COR-L47 (cell line): ENCODE measurements around the gene RGSL1.

Experiments
- DNase-seq: peaks from one replicate; lab custom pipeline; 2025; lab: John Stamatoyannopoulos, UW

The RGSL1 gene

GRCh38 chr1:182450087-182450486 is at the start of gene RGSL1:
TSS of gene RGSL1 (plus strand) at chr1:182450146. CDS start at chr1:182450166, 20 bp downstream.
- no peak for DNase-seq

- no peak for DNase-seq
Measured at GRCh38 chr1:182400567-182400966, 49.4 kb upstream of the RGSL1 start, which contains the start of gene TEDDM1. TSS of gene TEDDM1 (minus strand) at chr1:182400667. CDS start at chr1:182400485, 182 bp downstream.

DNA sequence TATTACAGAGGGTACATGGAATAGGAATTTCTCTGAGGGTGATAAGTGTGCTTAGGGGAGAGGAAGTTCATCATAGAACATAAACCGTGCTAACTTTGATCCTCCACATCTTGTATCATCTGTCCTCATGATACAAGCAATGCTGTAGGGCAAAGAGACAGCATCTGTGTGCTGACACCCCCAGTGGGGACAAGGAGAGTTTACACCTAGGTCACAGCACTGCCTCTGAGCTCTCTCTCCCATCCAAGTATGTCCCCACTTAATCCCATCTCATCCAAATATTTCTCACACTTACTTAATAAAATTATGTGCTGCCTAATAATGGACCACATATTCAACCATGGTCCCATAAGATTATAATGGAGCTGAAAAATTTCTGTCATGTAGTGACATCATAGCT is 45.2 kb upstream of the RGSL1 start:
- DNase-seq: no peak

DNA sequence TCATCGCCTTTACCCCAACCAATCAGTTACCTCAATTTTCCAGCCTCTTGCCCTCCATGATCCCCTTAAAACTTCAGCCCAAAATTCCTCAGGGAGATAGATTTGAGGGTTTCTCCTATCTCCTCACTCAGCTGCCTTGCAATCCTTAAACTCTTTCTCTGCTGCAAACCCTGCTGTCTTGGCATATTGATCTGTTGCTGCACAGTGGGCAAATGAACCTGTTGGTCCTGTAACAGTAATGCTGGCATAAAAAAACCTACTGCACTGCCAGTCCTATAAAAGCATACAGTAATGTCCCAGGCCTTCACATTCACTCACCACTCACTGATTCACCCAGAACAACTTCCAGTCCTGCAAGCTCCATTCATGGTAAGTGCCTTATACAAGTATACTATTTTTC is 44.4 kb upstream of the RGSL1 start:
- no peak for DNase-seq

- DNase-seq: no peak
Measured at GRCh38 chr1:182406012-182406411, 43.9 kb upstream of the RGSL1 start.

- DNase-seq: no peak
Measured at GRCh38 chr1:182407724-182408123, 42.2 kb upstream of the RGSL1 start.

- no peak for DNase-seq
Measured at GRCh38 chr1:182408435-182409075, 41.4 kb upstream of the RGSL1 start.

GRCh38 chr1:182410138-182410537 is 39.8 kb upstream of the RGSL1 start:
- DNase-seq: no peak

GRCh38 chr1:182410620-182411273 is 39.2 kb upstream of the RGSL1 start:
- no peak for DNase-seq

DNA sequence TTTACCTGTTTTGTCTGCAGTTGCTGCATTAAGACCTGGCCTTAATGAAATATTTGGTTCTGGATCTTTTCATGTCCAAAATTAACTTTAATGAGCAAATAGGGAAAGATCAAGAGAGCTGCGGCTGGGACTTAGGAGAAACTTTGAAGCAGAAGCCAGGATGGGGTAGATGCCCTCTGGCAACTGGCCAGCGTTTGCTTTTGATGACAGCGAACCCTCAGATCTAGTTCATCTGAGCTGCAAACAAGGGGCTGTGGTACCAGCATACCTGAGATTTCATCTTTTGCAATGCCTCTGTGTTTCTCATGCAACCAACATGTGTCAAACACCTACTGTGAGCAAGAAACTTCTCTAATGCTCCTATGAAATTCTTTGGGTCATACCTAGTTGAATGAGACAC is 36.5 kb upstream of the RGSL1 start:
- no peak for DNase-seq

- DNase-seq: no peak
Measured at GRCh38 chr1:182413969-182414368, 36.0 kb upstream of the RGSL1 start.

GRCh38 chr1:182415789-182416188 is 34.2 kb upstream of the RGSL1 start:
- DNase-seq: no peak

DNA sequence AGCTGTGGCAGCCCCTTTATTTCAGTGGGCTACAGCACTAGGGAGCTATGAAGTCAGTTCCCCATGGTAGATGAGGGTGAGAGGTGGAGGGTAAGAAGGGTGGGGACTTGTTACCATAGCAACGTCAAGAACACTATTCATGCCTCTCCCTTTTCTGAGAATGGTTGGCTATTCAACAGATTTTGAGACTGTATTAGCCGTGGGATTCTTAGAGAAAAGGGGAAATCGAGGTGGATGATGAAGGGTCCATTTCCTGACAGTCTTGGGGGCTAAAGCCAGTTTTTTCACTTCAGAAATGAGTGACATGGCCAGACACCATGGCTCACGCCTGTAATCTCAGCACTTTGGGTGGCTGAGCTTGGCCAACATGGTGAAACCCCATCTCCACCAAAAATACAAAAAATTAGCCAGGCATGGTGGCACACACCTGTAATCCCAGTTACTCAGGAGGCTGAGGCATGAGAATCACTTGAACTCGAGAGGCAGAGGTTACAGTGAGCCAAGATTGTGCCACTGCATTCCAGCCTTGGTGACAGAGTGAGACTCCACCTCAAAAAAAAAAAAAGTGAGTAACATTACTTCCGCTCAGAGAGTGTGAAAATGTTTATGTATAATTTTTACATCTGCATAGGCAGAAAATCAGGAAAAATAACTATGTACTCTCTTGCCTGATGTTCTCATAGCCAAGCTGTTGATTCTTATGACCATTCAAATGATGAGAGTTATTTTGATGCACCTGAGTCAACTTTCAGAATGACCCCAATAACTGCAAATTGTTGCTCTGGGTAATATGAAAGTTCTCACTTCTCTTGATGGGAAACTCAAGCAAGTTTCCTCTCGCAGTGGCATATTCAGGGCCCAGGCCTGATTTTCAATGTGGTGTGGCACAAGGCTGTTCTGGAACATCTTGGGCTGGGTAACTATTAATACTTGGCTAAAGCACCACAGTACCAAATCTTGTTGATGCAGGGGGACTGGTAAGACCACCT is 23.2 kb upstream of the RGSL1 start:
- no peak for DNase-seq

DNA sequence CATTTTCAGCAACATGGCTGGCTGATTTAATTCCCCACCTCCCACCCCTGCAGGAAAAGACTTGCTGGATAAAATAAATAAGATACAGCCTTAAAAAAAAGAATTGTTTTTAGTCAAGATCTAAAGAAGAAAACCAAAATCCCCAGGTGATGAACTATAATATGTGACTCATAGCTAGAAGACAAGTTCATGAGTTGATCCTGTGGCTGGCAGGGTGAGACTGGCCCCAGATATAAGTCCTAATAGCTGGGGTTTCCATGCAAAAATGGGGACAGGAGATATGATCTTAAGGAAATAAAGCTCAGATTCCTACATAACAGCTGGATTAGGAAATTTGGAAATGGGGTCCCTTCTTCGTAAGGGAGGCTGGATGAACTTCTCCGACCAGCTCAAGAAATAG is 21.9 kb upstream of the RGSL1 start:
- no peak for DNase-seq

DNA sequence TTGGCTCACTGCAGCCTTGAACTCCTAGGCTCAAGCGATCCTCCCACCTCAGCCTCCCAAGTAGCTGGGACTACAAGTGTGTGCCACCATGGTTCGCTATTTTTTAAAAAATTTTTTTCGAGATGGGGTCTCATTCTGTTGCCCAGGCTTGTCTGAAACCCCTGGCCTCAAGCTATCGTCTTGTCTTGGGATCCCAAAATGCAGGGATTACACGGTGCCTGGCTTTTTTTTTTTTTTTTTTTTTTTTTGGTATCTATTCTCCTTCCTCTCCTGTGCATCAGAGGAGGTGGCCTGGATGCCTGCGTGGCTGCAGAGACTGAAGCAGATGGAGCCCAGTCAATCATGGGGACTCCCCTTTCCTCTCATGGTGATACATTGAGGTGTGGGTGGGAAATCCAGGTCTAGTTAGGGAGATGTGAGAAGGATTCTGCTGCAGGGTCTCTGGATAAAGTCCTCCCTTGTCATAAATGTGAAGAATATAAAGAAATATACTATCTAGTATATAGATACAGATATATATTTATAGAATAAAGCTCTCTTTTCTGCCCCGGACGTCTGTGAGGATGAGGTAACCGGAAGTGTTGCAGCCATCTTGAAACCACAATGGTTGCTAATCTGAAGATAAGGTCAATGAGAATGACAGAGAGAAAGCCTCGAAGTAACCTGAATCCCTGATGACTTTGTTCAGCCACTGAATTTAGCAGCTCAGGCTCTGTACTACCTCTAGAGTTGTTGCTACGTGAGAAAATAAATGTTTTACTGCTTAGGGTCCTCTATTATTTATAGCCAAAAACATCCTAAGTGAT is 19.5 kb upstream of the RGSL1 start:
- DNase-seq: no peak

DNA sequence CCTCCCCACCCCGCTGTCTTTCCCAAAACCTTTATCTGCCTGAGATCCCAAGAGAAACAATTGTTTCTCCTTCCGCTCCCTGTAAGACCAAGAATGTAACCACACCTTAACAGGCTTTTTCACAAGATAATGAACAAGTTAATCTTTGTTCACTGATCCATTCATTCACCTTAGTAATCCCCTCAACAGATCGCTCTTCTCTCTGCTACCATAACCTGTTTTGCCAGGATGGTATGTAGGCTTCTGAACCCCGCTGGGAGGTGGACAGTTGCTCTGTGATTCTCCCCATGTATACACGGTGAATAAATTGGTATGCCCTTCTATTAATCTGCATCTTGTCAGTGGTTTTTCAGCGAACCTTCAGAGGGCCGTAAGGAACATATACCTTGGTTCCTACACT is 18.7 kb upstream of the RGSL1 start:
- no peak for DNase-seq

- DNase-seq: no peak
Measured at GRCh38 chr1:182433580-182433979, 16.4 kb upstream of the RGSL1 start.

- DNase-seq: no peak
Measured at GRCh38 chr1:182438326-182438725, 11.6 kb upstream of the RGSL1 start.

DNA sequence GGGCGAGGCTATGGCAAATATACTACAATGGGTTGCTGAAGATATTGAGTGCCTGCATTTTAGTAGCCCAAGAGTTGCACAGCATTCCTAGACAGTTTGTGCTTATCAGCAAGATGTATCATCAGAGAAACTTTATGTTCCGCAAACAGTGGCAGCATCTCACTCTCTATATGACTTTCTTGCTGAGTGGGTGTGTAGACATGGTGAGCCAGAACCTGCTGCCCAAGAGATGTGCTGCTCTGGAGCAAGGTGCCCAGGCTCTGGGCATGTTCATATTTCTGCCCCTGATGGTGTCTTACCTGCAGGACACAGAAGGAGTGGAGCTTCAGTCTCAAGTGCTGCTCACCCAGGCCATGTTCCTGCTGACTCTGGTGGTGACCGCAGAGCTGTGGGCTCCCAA is 8.2 kb upstream of the RGSL1 start:
- DNase-seq: no peak

- no peak for DNase-seq
Measured at GRCh38 chr1:182442333-182442732, 7.6 kb upstream of the RGSL1 start.

DNA sequence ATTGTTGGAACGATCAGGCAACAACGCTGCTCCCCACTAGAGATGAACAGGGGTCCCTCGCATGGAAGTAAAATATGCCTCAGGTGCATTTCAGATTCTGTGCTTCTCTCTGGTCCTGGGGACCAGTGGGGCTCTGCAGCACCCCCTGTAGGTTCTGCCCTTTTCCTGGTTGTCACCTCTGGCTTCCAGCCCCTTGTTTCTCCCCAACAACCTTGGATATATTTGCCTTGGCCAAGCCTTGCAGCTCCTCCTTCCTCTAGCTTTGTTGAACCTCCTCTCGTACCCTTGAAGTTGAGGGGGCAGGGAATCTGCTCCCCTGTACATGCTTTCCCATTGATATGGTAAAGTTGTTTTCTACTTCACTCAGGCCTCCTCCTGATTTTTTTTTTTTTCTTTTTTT is 5.4 kb upstream of the RGSL1 start:
- no peak for DNase-seq
